IMR-90 (cell line): Measurements from ENCODE around the gene ASB13.

Source experiments
- RAD21 ChIP-seq: IDR thresholded peaks from 2 replicates; pipeline ENCODE4 v1.6.1; 2012; ENCODE audit warnings: low read length, improper control_type of control experiment
- TF ChIP-seq, protein P1 (sequence below): conservative IDR thresholded peaks from 2 replicates; pipeline ENCODE4 v1.5.1; 2012; ENCODE audit warnings: mild to moderate bottlenecking, low read depth, low read length, improper control_type of control experiment

DNA sequence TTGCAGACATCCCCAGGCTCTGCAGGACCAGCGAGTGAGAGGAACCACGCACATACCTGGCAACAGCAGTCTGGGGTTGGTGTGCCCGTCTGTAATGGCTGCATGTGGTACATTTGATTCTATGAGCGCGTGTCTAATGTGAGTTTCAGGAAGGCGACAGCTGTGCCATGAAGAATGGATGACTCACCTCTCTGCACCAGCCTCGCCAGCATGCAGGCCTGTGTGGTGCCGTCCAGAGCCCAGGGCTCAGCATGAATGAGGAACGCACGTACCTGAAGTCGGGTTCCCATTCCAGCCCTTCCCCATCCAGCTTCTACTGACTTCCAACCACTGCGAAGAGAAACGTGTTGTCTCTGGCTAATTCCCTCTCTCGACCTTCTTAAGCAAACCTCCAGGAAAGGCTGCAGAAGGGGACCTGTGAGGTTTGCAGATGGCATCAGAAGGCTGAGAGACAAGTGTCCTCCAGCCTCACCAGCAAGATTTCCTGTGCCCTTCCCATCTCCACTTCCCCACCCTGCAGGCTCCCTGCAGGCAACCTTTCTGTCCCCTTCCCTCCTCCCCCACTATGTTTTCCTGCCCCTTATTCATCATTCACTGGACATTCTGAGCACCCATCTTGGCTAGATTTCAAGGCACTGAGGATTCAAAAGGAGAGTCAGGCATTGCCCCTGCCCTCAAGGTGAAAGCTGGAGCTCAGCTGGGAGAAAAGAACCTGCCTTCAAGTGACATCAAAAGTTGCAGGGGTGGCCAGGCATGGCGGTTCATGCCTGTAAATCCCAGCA is 54.3 kb downstream of the ASB13 start:
- TF ChIP-seq, protein P1, sequence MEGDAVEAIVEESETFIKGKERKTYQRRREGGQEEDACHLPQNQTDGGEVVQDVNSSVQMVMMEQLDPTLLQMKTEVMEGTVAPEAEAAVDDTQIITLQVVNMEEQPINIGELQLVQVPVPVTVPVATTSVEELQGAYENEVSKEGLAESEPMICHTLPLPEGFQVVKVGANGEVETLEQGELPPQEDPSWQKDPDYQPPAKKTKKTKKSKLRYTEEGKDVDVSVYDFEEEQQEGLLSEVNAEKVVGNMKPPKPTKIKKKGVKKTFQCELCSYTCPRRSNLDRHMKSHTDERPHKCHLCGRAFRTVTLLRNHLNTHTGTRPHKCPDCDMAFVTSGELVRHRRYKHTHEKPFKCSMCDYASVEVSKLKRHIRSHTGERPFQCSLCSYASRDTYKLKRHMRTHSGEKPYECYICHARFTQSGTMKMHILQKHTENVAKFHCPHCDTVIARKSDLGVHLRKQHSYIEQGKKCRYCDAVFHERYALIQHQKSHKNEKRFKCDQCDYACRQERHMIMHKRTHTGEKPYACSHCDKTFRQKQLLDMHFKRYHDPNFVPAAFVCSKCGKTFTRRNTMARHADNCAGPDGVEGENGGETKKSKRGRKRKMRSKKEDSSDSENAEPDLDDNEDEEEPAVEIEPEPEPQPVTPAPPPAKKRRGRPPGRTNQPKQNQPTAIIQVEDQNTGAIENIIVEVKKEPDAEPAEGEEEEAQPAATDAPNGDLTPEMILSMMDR = no peak
- TF ChIP-seq RAD21 = no peak
